Mesothelial cell of epicardium (in vitro differentiated cells): ENCODE data around the gene MCAT. TPM values are rescaled to one million over a fixed set of nuclear protein-coding genes. Genes with fewer than 3 reads are reported as not detected.

Experiments used
- DNase-seq, 2 experiments: peaks; one replicate each; pipeline ENCODE4 v3.0.0; 2021; ENCODE audit warnings: low spot score in 2 of 2; ENCODE audit not compliant: unreplicated experiment in 2 of 2
- H3K27ac Mint-ChIP-seq: 2 replicates; pipeline ENCODE4 v1.8.0; 2021; ENCODE audit warnings: mixed read lengths
- H3K27me3 Mint-ChIP-seq: 2 replicates; pipeline ENCODE4 v1.8.0; 2021; ENCODE audit warnings: low read depth, mixed read lengths
- H3K36me3 Mint-ChIP-seq: 2 replicates; pipeline ENCODE4 v1.8.0; 2021; ENCODE audit warnings: mixed read lengths
- H3K4me1 Mint-ChIP-seq: 2 replicates; pipeline ENCODE4 v1.8.0; 2021; ENCODE audit warnings: mixed read lengths
- H3K4me3 Mint-ChIP-seq: 2 replicates; pipeline ENCODE4 v1.8.0; 2021; ENCODE audit warnings: mild to moderate bottlenecking, moderate library complexity, mixed read lengths
- H3K9me3 Mint-ChIP-seq: 2 replicates; pipeline ENCODE4 v1.8.0; 2021; ENCODE audit warnings: mixed read lengths
- CTCF ChIP-seq: fragments of 200-600 bp; sonication (generic); IDR thresholded peaks from one replicate; pipeline ENCODE4 v1.5.0; 2021; ENCODE audit warnings: antibody characterized with exemption; ENCODE audit not compliant: unreplicated experiment
- total RNA-seq: library from RNA; stranded (reverse); gene quantifications from 3 replicates; pipeline ENCODE4 v1.2.1, GENCODE V29; 2021

MCAT gene
- total RNA-seq, 1 donor from 2014 or later, result 18.1 TPM

DNA sequence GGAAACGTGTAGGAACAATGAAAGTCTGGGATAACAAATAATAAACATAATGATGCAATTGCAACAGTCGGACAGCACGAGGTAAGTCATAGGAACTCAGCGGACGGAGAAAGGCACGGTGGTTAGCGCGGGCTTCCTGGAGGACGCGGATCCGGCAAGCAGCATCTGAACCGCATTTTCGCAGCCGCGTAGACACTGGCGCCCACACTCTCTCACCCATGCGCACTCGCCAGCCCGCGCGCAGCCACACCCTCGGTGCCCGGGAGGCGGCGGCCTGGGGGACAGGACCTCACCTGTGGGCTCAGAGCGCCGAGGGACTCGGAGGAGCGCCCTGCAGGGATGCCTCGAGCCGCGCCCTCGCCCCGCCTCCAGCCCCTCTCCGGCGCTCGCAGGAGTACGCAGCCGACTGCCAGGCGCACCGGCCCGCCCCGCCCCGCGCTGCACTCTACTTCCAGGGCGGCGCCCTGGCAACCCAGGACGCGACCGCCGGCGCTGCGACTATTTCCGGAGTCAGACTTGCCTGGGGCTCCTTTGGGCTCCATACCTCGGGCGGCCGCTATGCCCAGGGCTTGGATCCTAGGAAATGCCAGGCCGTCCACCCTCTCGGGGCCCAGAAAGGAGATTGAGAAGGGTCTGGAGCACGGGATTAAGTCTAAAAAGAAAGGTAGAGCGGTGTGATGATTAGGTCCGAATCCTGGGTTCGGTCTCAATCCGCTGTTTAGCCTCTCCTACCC lies 54.0 kb downstream of the MCAT start, which contains the start of gene TTLL1:
Gene TTLL1, minus strand, starts transcription at position 408 of the 734 bp plus-strand sequence. CDS start 13,805 bp downstream, outside the sequence.
- peak; percentile 75 to 87 for DNase-seq
- TF ChIP-seq CTCF, result no peak
- Mint-ChIP-seq H3K36me3 (peaks cover 12% of the 10 kb centered on the region), H3K27me3 (no peaks in the 10 kb centered on the region), H3K27ac (peak within 1 kb of the TSS; percentile 69), H3K9me3 (peaks cover 6% of the 10 kb centered on the region), H3K4me1 (peaks cover 9% of the 10 kb centered on the region), H3K4me3 (peak within 1 kb of the TSS; percentile 76)

- DNase-seq, result no peak
Observed at GRCh38 chr22:43088627-43088983, 54.6 kb downstream of the MCAT start.

GRCh38 chr22:43085658-43086606 lies 57.3 kb downstream of the MCAT start:
- no peak for TF ChIP-seq CTCF
- no peak for DNase-seq
- no peak overlapping the region for H3K27ac Mint-ChIP-seq
- no peak overlapping the region for H3K4me3 Mint-ChIP-seq
- peaks cover 12% of the 10 kb centered on the region for H3K36me3 Mint-ChIP-seq
- no peaks in the 10 kb centered on the region for H3K27me3 Mint-ChIP-seq
- H3K9me3 Mint-ChIP-seq, result peaks cover 6% of the 10 kb centered on the region
- peaks cover 6% of the 10 kb centered on the region for H3K4me1 Mint-ChIP-seq

More at GRCh38 chr22:43088627-43088983, 54.6 kb downstream of the MCAT start:
- Mint-ChIP-seq H3K27ac (peak overlapping the region; percentile 8), H3K4me1 (peaks cover 9% of the 10 kb centered on the region), H3K4me3 (peak overlapping the region; percentile 76), H3K9me3 (peaks cover 6% of the 10 kb centered on the region), H3K27me3 (no peaks in the 10 kb centered on the region), H3K36me3 (peaks cover 12% of the 10 kb centered on the region)
- no peak for TF ChIP-seq CTCF

Other genes starting within 250 kb of the MCAT start
- 54.5 to 58.7 TPM (median 56.6 TPM) in 3 replicates for gene PACSIN2, start 128.2 kb downstream of the MCAT start, total RNA-seq
- 14.4 to 18.0 TPM (median 15.3 TPM) in 3 replicates for gene TTLL1, start 54.0 kb downstream of the MCAT start, total RNA-seq
- gene BIK, start 32.6 kb downstream of the MCAT start, total RNA-seq, result 8.0 to 9.9 TPM (median 9.3 TPM) in 3 replicates
- gene TSPO, start 8.2 kb upstream of the MCAT start, total RNA-seq, result 43.2 to 44.9 TPM (median 44.5 TPM) in 3 replicates
- gene TTLL12, start 43.7 kb upstream of the MCAT start, total RNA-seq, result 41.3 to 43.5 TPM (median 42.7 TPM) in 3 replicates
- 16.2 to 19.4 TPM (median 19.3 TPM) in 3 replicates for gene SCUBE1, start 200.0 kb upstream of the MCAT start, total RNA-seq